22Rv1 (cell line): ENCODE results near the gene WRAP73.

Source experiments
- CTCF ChIP-seq: fragments of 450-650 bp; IDR thresholded peaks from 2 replicates; pipeline ENCODE4 v1.5.1; 2017; ENCODE audit warnings: mild to moderate bottlenecking
- ZFX ChIP-seq: fragments of 450-650 bp; IDR thresholded peaks from 2 replicates; pipeline ENCODE4 v1.6.1; 2017; ENCODE audit warnings: antibody characterized with exemption, borderline replicate concordance

GRCh38 chr1:3607703-3608065 lies 42.2 kb downstream of the WRAP73 start:
- no peak for TF ChIP-seq CTCF
- TF ChIP-seq ZFX: no peak
